ENCODE data around the gene SCFD2. TPM values are rescaled to one million over a fixed set of nuclear protein-coding genes. Genes with fewer than 3 reads are reported as not detected.

Gene SCFD2
- total RNA-seq, 1 experiment from 2014 or later: 25.3 TPM

- peaks cover 35% of the 10 kb centered on the region for H3K4me1 ChIP-seq
- H3K4me3 ChIP-seq: no peak overlapping the region
- no peaks in the 10 kb centered on the region for H3K9me3 ChIP-seq (replicated peaks)
- H3K36me3 ChIP-seq: peaks cover 37% of the 10 kb centered on the region
- no peaks in the 10 kb centered on the region for H3K27me3 ChIP-seq
- no peak for DNase-seq
- no peak overlapping the region for H3K27ac ChIP-seq
These were observed 499.1 kb downstream of the SCFD2 start for GRCh38 chr4:52866734-52867133.

- H3K4me1 ChIP-seq: peaks cover 27% of the 10 kb centered on the region
- no peak for DNase-seq
- H3K36me3 ChIP-seq: peaks cover 37% of the 10 kb centered on the region
- H3K9me3 ChIP-seq (replicated peaks): no peaks in the 10 kb centered on the region
- H3K27me3 ChIP-seq: no peaks in the 10 kb centered on the region
- H3K27ac ChIP-seq: no peak overlapping the region
- no peak overlapping the region for H3K4me3 ChIP-seq
These were observed 500.6 kb downstream of the SCFD2 start for GRCh38 chr4:52865300-52865699.

GRCh38 chr4:52864793-52865192 is 501.1 kb downstream of the SCFD2 start:
- DNase-seq: no peak
- H3K4me1 ChIP-seq: peaks cover 22% of the 10 kb centered on the region
- no peak overlapping the region for H3K27ac ChIP-seq

GRCh38 chr4:52863324-52863723 is 502.5 kb downstream of the SCFD2 start:
- H3K27me3 ChIP-seq: no peaks in the 10 kb centered on the region
- peaks cover 14% of the 10 kb centered on the region for H3K4me1 ChIP-seq
- peak overlapping the region; percentile 87 for H3K4me3 ChIP-seq
- peaks cover 37% of the 10 kb centered on the region for H3K36me3 ChIP-seq
- peak in 1 of 2 experiments; percentile 23 for DNase-seq
- peak overlapping the region; percentile 75 for H3K27ac ChIP-seq
- no peaks in the 10 kb centered on the region for H3K9me3 ChIP-seq (replicated peaks)

More at GRCh38 chr4:52864793-52865192, 501.1 kb downstream of the SCFD2 start:
- no peaks in the 10 kb centered on the region for H3K9me3 ChIP-seq (replicated peaks)
- no peaks in the 10 kb centered on the region for H3K27me3 ChIP-seq
- peaks cover 37% of the 10 kb centered on the region for H3K36me3 ChIP-seq
- H3K4me3 ChIP-seq: no peak overlapping the region

GRCh38 chr4:52862639-52863161 is 503.2 kb downstream of the SCFD2 start:
- Histone ChIP-seq H3K27ac (peak overlapping the region; percentile 75), H3K27me3 (no peaks in the 10 kb centered on the region), H3K9me3 (replicated peaks) (peaks cover 5% of the 10 kb centered on the region; the same call in 1 of the 2 replicates), H3K4me1 (peaks cover 8% of the 10 kb centered on the region), H3K4me3 (peak overlapping the region; percentile 87), H3K36me3 (peaks cover 37% of the 10 kb centered on the region)
- peak in 1 of 2 experiments; percentile 49 for DNase-seq

- H3K36me3 ChIP-seq: peaks cover 31% of the 10 kb centered on the region
- no peaks in the 10 kb centered on the region for H3K27me3 ChIP-seq
- peak; percentile 90 to 94 for DNase-seq
- peaks cover 6% of the 10 kb centered on the region; the same call in 1 of the 2 replicates for H3K4me1 ChIP-seq
- peak within 1 kb of the TSS; percentile 87 for H3K4me3 ChIP-seq
- H3K27ac ChIP-seq: peak within 1 kb of the TSS; percentile 75
- peaks cover 6% of the 10 kb centered on the region; the same call in 1 of the 2 replicates for H3K9me3 ChIP-seq (replicated peaks)
These were observed 503.8 kb downstream of the SCFD2 start, which contains the start of gene RASL11B for GRCh38 chr4:52861879-52862616. RASL11B (plus strand) TSS chr4:52862317; CDS start chr4:52862508, 191 bp downstream.

- Histone ChIP-seq H3K27me3 (no peaks in the 10 kb centered on the region), H3K27ac (peak overlapping the region; percentile 75), H3K9me3 (replicated peaks) (peaks cover 6% of the 10 kb centered on the region; the same call in 1 of the 2 replicates), H3K4me1 (peaks cover 6% of the 10 kb centered on the region; the same call in 1 of the 2 replicates), H3K36me3 (peaks cover 28% of the 10 kb centered on the region), H3K4me3 (peak overlapping the region; percentile 87)
- DNase-seq: no peak
These were observed 504.6 kb downstream of the SCFD2 start for GRCh38 chr4:52861171-52861823.

GRCh38 chr4:52860361-52860760 is 505.5 kb downstream of the SCFD2 start:
- Histone ChIP-seq H3K36me3 (peaks cover 18% of the 10 kb centered on the region), H3K4me3 (no peak overlapping the region), H3K9me3 (replicated peaks) (peaks cover 6% of the 10 kb centered on the region; the same call in 1 of the 2 replicates), H3K27ac (no peak overlapping the region), H3K27me3 (no peaks in the 10 kb centered on the region), H3K4me1 (peaks cover 6% of the 10 kb centered on the region; the same call in 1 of the 2 replicates)
- no peak for DNase-seq

- Histone ChIP-seq H3K27me3 (no peaks in the 10 kb centered on the region), H3K4me1 (peaks cover 20% of the 10 kb centered on the region), H3K9me3 (replicated peaks) (peaks cover 6% of the 10 kb centered on the region), H3K27ac (no peak overlapping the region), H3K4me3 (no peak overlapping the region), H3K36me3 (no peaks in the 10 kb centered on the region)
- no peak for DNase-seq
These were observed 509.1 kb downstream of the SCFD2 start for GRCh38 chr4:52856801-52857200.

GRCh38 chr4:52853351-52853750 is 512.5 kb downstream of the SCFD2 start:
- Histone ChIP-seq H3K4me1 (peaks cover 20% of the 10 kb centered on the region), H3K4me3 (no peak overlapping the region), H3K9me3 (replicated peaks) (peaks cover 6% of the 10 kb centered on the region), H3K27ac (peak overlapping the region; percentile 2; the same call in 1 of the 2 replicates), H3K36me3 (no peaks in the 10 kb centered on the region), H3K27me3 (no peaks in the 10 kb centered on the region)
- DNase-seq: no peak

GRCh38 chr4:52852711-52853110 is 513.1 kb downstream of the SCFD2 start:
- peaks cover 2% of the 10 kb centered on the region for H3K9me3 ChIP-seq (replicated peaks)
- H3K4me3 ChIP-seq: no peak overlapping the region
- H3K36me3 ChIP-seq: no peaks in the 10 kb centered on the region
- no peak for DNase-seq
- H3K4me1 ChIP-seq: peaks cover 23% of the 10 kb centered on the region
- H3K27me3 ChIP-seq: no peaks in the 10 kb centered on the region
- H3K27ac ChIP-seq: no peak overlapping the region; the same call in 1 of the 2 replicates

GRCh38 chr4:52852041-52852440 is 513.8 kb downstream of the SCFD2 start:
- no peaks in the 10 kb centered on the region for H3K36me3 ChIP-seq
- H3K27ac ChIP-seq: no peak overlapping the region
- peaks cover 23% of the 10 kb centered on the region for H3K4me1 ChIP-seq
- H3K27me3 ChIP-seq: no peaks in the 10 kb centered on the region
- H3K9me3 ChIP-seq (replicated peaks): no peaks in the 10 kb centered on the region; the same call in 1 of the 2 replicates
- H3K4me3 ChIP-seq: no peak overlapping the region
- no peak for DNase-seq

- no peak overlapping the region for H3K4me3 ChIP-seq
- no peaks in the 10 kb centered on the region for H3K27me3 ChIP-seq
- DNase-seq: no peak
- no peaks in the 10 kb centered on the region; the same call in 1 of the 2 replicates for H3K9me3 ChIP-seq (replicated peaks)
- H3K4me1 ChIP-seq: peaks cover 23% of the 10 kb centered on the region
- H3K27ac ChIP-seq: no peak overlapping the region
- no peaks in the 10 kb centered on the region for H3K36me3 ChIP-seq
These were observed 515.3 kb downstream of the SCFD2 start for GRCh38 chr4:52850406-52851124.

- peaks cover 11% of the 10 kb centered on the region for H3K4me1 ChIP-seq
- no peak overlapping the region for H3K4me3 ChIP-seq
- no peaks in the 10 kb centered on the region for H3K9me3 ChIP-seq (replicated peaks)
- H3K27me3 ChIP-seq: no peaks in the 10 kb centered on the region
- no peak for DNase-seq
- H3K36me3 ChIP-seq: no peaks in the 10 kb centered on the region
- no peak overlapping the region for H3K27ac ChIP-seq
These were observed 517.6 kb downstream of the SCFD2 start for GRCh38 chr4:52848254-52848653.

Data from SJCRH30 (cell line).